ENCODE results near the gene SLC9A3.
"Not testable (repeated sequence)": the region's sequence is repeated elsewhere in the genome, so short reads cannot be mapped to it uniquely, and the experiment has no call there.

The SLC9A3 gene

GRCh38 chr5:523441-524222 lies 617 bp downstream of the SLC9A3 start:
- DNase-seq: no peak

- DNase-seq: no peak
These were observed 1.3 kb downstream of the SLC9A3 start for GRCh38 chr5:522899-523440.

- no peak for DNase-seq
These were observed 2.1 kb downstream of the SLC9A3 start for GRCh38 chr5:522116-522515.

GRCh38 chr5:521680-522079 lies 2.6 kb downstream of the SLC9A3 start:
- DNase-seq: no peak

GRCh38 chr5:520850-521226 lies 3.4 kb downstream of the SLC9A3 start:
- DNase-seq: no peak

DNA sequence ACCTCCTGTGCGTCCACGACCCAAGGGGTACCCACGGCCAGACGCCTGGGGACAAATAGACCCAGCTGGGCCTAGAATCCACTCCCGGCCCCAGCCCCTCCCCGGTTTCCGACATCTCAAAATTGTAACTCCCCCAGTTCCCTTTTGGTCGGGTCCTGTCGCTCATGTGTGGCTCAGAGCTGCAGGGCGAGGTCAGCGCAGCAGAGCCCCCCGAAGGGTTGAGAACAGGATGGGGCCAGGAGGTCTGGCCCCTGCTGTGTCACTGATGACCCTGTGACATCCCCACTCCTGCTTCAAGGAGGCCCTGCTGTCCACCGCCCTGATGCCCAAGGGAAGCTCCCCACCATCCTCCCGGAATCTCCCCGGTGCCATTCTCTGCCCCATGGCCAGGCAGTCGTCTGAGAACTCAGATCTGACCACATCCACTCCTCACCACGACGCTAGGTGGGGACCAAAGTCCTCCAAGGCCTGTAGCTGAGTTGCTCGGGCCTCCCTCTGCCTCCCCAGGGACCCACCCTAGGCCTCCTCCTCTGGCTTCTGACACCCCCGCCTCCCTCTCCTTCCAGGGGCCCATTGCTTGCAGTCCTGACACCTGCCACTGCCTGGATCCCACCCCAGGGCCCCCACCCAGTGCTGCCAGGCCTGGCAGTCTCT lies 3.9 kb downstream of the SLC9A3 start:
- DNase-seq: no peak

DNA sequence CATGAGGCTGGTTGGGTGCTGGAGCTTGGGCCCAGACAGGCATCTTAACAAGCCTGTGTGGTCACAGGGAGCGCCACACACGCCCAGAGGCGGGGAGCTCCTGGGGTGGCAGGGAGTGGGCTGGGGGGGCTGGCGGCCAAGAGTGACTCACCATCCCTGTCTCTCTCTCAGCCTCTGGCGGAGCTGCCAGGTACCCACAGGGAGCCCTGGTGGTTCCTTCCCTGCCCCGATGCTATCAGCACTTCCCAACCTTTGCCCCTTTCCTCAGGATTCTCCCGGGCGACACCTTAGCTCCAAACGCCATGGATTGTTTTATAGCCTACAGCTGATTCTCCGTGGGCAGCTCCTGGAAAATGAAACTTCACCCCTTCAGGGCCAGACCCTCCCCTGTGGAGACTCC lies 5.5 kb downstream of the SLC9A3 start:
- no peak for DNase-seq

GRCh38 chr5:517535-518100 lies 6.6 kb downstream of the SLC9A3 start:
- no peak for DNase-seq

DNA sequence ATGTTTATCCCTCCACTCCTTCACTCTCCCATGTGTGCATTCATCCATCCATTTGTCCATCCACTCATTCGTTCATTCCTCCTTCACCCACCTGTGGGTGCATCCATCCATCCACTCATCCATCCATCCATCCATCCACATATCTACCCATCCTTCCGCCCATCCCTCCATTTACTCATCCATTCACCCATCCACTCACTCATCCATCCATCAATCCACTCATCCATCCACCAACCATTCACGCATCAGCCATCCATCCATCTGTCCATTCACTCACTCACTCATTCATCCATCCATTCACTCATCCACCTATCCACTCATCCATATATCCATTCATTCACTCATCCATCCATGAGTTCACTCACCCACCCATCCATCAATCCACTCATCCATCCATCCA lies 7.3 kb downstream of the SLC9A3 start:
- no peak for DNase-seq

- DNase-seq: no peak
These were observed 7.8 kb downstream of the SLC9A3 start for GRCh38 chr5:516338-516925.

DNA sequence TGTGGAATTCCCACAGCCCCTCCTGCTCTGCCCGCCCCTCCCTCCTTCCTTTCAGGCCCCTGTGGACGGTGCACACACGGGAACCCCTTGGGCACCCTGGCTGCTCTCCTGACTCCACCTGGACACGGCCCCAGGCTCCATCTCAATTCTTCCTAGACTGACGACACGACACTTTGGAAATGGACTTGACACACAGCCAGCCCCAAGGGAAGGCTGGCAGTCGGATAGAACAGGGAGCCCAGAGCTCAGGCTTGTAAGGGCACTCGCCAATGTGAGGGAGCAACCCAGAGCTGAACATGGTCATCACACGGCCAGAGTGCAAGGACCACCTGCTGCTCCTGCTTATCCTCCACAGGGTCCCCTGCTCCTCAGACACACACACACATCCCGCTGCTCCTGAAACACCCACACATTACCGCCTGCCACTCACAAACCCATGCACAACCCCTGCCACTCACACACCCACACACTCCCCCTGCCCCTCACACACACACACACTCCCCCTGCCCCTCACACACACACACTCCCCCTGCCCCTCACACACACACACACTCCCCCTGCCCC lies 8.9 kb downstream of the SLC9A3 start:
- DNase-seq: no peak

DNA sequence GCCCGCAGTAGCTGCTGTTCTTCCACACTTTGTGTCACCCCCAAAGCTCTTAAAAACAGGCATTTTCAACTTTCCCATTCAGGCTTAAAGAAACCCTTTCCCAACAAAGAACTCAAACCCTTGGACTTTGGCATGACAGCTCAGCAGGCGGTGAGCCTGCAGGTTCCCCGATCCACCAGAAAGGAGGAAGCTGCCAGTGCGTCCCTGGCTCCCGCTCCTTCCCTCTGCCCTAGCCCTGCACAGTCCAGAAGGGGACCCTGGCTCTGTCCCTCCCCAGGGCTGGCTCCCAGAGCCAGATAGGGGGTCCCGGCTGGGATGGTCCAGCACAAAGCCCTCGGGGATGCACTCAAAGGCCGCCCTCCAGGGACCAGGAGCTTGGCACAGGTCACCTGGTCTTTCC lies 9.6 kb downstream of the SLC9A3 start:
- DNase-seq: no peak

DNA sequence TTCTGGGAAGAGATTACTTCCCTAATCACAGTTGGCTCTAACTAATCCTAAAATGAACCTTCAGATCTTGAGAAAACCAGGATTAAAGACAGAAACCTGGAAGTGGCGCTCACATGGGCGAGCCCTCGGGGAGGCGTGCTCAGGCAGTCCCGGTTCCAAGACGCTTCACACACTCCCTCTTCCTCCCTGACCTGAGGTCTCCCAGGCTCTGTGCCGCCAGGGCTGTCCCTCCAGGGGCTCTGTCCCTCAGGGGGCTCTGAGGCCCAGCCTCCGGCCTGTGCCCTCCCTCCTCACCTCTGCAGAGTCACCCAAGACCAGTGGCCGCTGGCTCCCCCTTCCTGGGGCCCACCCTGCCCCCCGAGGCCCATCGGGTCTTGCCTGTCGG lies 10.2 kb downstream of the SLC9A3 start:
- no peak for DNase-seq

- DNase-seq: no peak
These were observed 10.8 kb downstream of the SLC9A3 start for GRCh38 chr5:513216-514100.

DNA sequence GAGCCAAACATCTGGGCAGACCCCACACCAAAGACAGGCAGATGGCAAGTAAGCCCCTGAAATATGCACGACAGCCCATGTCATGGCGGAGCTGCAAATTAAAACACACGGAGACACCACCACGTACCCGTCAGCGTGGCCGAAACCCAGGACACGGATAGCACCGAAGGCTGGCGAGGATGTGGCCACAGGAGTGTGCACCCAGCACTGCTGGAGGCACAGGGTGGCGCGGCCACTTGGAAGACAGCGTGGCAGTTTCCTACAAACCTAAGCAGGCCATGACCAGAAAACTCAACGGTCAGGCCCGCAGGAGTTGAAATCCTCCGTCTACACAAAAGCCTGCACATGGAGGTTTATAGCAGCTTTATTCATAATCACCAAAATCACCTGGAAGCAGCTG lies 12.8 kb downstream of the SLC9A3 start:
- DNase-seq: no peak

DNA sequence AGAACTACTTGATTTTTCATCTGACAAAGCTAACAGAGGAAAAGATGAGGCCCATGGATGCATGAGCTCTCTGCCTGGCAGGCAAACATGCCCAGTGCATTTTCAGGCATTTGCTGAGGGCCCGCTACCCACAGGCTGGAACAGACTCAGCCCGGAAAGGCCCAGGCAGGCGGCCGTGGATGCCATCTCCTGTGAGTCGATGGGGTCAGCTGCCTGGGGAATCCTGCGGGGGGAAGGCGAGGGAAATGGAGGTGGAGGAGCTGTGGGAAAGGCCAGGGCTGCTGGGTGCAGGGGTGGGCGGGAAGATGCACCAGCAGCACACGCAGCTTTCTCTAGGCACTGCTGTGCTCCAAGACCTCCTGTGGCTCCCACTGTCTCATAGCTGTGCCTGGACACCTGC lies 13.7 kb downstream of the SLC9A3 start:
- DNase-seq: no peak

GRCh38 chr5:509611-510185 lies 14.6 kb downstream of the SLC9A3 start:
- no peak for DNase-seq

DNA sequence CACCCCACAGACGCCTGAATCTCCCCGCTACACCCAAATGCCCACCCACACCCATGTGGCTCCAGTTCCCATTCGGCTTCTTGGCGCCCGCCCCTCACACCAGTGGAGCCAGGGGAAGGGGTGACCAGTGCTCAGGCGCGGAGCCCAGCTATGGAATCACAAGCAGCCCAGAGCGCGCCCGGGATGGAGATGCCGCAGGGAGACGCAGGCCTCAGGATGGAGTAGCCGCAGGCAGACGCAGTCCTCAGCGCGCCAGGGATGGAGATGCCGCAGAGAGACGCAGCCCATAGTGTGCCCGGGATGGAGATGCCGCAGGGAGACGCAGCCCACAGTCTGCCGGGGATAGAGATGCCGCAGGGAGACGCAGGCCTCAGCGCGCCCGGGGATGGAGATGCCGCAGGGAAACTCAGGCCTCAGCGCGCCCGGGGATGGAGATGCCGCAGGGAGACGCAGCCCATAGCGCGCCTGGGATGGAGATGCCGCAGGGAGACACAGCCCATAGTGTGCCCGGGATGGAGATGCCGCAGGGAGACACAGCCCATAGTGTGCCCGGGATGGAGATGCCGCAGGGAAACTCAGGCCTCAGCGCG lies 16.2 kb downstream of the SLC9A3 start:
- DNase-seq: not testable (repeated sequence)

- DNase-seq: no peak
These were observed 18.2 kb downstream of the SLC9A3 start for GRCh38 chr5:505951-506525.

- DNase-seq: no peak
These were observed 19.7 kb downstream of the SLC9A3 start for GRCh38 chr5:504326-505154.

All from CD4-positive, alpha-beta T cell treated with Interleukin-4 for 4 hours (primary cell).